ENCODE measurements around the gene SPRR2F. TPM values are rescaled to one million over a fixed set of nuclear protein-coding genes. Genes with fewer than 3 reads are reported as not detected.
A peak's percentile ranks its signal among the peaks of the same experiment; 100 is the strongest.
"Not testable (repeated sequence)": the region's sequence is repeated elsewhere in the genome, so short reads cannot be mapped to it uniquely, and the experiment has no call there.

SPRR2F gene
- total and polyA plus RNA-seq, 9 donors, result 12.7 to 109 (median 62.3) TPM

GRCh38 chr1:153127296-153127695 lies 14.0 kb upstream of the SPRR2F start:
- no peaks in the 10 kb centered on the region for H3K36me3 ChIP-seq

GRCh38 chr1:153125536-153125935 lies 12.2 kb upstream of the SPRR2F start:
- 96 to 100% (median 100%) methylated on average over 1 of the region's 1 CpG for WGBS, 3 donors
- H3K4me3 ChIP-seq, result no peak overlapping the region
- no peaks in the 10 kb centered on the region for H3K36me3 ChIP-seq
- no peaks in the 10 kb centered on the region for H3K27me3 ChIP-seq
- intact Hi-C loops (cut with DNase I), result no loop called here
- H3K4me1 ChIP-seq (ENCODE audit: insufficient read depth), result peaks cover 3% of the 10 kb centered on the region
- H3K9me3 ChIP-seq, result no peaks in the 10 kb centered on the region
- H3K27ac ChIP-seq, result no peak overlapping the region
- no peak for DNase-seq
- TF ChIP-seq EP300 (IDR thresholded peaks at IDR 0.05), result no peak
- TF ChIP-seq POLR2A (IDR thresholded peaks at IDR 0.05), result no peak
- TF ChIP-seq CTCF (IDR thresholded peaks at IDR 0.05), result no peak

More at GRCh38 chr1:153127296-153127695, 14.0 kb upstream of the SPRR2F start:
- WGBS, 3 donors, result 82 to 91% (median 90%) methylated on average over 2 of the region's 2 CpGs
- no peaks in the 10 kb centered on the region for H3K27me3 ChIP-seq
- H3K27ac ChIP-seq, result no peak overlapping the region
- DNase-seq, result no peak
- intact Hi-C loops (cut with DNase I), result no loop called here
- peaks cover 8% of the 10 kb centered on the region for H3K4me1 ChIP-seq (ENCODE audit: insufficient read depth)
- H3K4me3 ChIP-seq, result no peak overlapping the region
- no peaks in the 10 kb centered on the region for H3K9me3 ChIP-seq
- no peak for TF ChIP-seq EP300 (IDR thresholded peaks at IDR 0.05)
- TF ChIP-seq CTCF (IDR thresholded peaks at IDR 0.05), result no peak
- no peak for TF ChIP-seq POLR2A (IDR thresholded peaks at IDR 0.05)

GRCh38 chr1:153123793-153124192 lies 10.5 kb upstream of the SPRR2F start:
- intact Hi-C loops (cut with DNase I); H3K4me1 ChIP-seq (ENCODE audit: insufficient read depth); H3K9me3 ChIP-seq; DNase-seq; H3K36me3 ChIP-seq; H3K27me3 ChIP-seq; H3K4me3 ChIP-seq; H3K27ac ChIP-seq: not testable (repeated sequence)
- 83% methylated on average over 8 of the region's 8 CpGs for WGBS, 3 donors

- intact Hi-C loops (cut with DNase I), result no loop called here
- WGBS, 3 donors, result 15 to 31% (median 18%) methylated on average over 3 of the region's 3 CpGs
These were observed 9.6 kb upstream of the SPRR2F start for GRCh38 chr1:153122831-153123421.

More at GRCh38 chr1:153122831-153123421, 9.6 kb upstream of the SPRR2F start:
- TF ChIP-seq EP300 (IDR thresholded peaks at IDR 0.05) (no peak), CTCF (IDR thresholded peaks at IDR 0.05) (no peak), POLR2A (IDR thresholded peaks at IDR 0.05) (no peak)
- Histone ChIP-seq H3K36me3 (no peaks in the 10 kb centered on the region), H3K4me1 (ENCODE audit: insufficient read depth) (peaks cover 3% of the 10 kb centered on the region), H3K27ac (peak overlapping the region in 1 of 2 donors; percentile 56), H3K9me3 (no peaks in the 10 kb centered on the region), H3K27me3 (no peaks in the 10 kb centered on the region), H3K4me3 (no peak overlapping the region)
- peak; percentile 62 to 76 (median 71) for DNase-seq

Data from ovary (tissue), 9 donors.